GM12891 (cell line): ENCODE measurements around the gene ZFAND4.
A peak's percentile ranks its signal among the peaks of the same experiment; 100 is the strongest.

Experiments used
- DNase-seq: peaks from one replicate; pipeline ENCODE4 v3.0.0; 2011; ENCODE audit warnings: low spot score; ENCODE audit not compliant: insufficient read length
- FAIRE-seq: peaks from 2 replicates; lab custom pipeline; 2011; peaks lifted over from hg19 to GRCh38; lab: Jason Lieb, UNC
- PAX5 ChIP-seq: IDR thresholded peaks from 2 replicates; pipeline ENCODE4 v1.6.1; 2011; ENCODE audit warnings: low read length, moderate library complexity, mild to moderate bottlenecking; ENCODE audit not compliant: insufficient read depth, severe bottlenecking
- POLR2A ChIP-seq: IDR thresholded peaks from 2 replicates; pipeline ENCODE4 v1.6.1; 2011; ENCODE audit warnings: low read depth, low read length, control low read depth
- POLR2AphosphoS5 ChIP-seq: IDR thresholded peaks from 2 replicates; pipeline ENCODE4 v1.6.1; 2011; ENCODE audit warnings: low read depth, low read length, control low read depth
- POU2F2 ChIP-seq: IDR thresholded peaks from 2 replicates; pipeline ENCODE4 v1.6.1; 2011; ENCODE audit warnings: low read depth, mild to moderate bottlenecking, control low read depth, low read length, moderate library complexity
- SPI1 ChIP-seq: IDR thresholded peaks from 2 replicates; pipeline ENCODE4 v1.6.1; 2011; ENCODE audit warnings: low read depth, low read length, control low read depth
- TAF1 ChIP-seq: IDR thresholded peaks from 2 replicates; pipeline ENCODE4 v1.6.1; 2011; ENCODE audit warnings: low read depth, low read length, control low read depth

The ZFAND4 gene

GRCh38 chr10:45599646-45600045 is 72.9 kb downstream of the ZFAND4 start:
- no peak for DNase-seq
- no peak for TF ChIP-seq SPI1
- no peak for TF ChIP-seq TAF1
- TF ChIP-seq POLR2A, result no peak
- no peak for TF ChIP-seq POLR2AphosphoS5
- no peak for TF ChIP-seq POU2F2
- no peak for TF ChIP-seq PAX5
- no peak for FAIRE-seq

DNA sequence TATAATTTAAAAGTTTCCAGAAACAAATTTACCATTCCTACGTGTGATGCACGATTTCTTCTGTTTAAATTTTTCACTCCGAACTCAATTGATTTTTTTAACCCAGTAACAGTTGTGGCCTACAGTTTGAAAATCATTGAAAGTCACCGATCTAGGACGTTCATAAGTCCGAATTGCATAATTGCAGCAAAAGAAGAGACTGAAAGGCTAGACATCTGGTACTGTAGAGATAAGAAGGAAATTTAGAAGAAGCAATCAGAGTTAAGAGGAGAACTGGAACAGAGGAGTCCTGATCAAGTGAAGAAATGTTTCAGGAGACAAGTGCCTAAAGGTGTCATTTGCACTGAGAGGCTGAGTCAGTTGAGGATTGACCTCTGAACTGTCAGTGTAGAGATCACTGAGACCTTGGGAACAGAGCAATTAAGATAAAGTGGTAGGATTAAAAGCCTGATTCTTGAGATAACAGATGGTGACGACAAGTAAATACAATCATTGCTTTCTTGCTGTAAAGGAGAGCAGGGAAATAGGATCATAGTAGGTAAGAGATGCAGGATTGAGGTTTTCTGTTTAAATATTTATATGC is 73.5 kb downstream of the ZFAND4 start:
- no peak for TF ChIP-seq POLR2A
- TF ChIP-seq PAX5, result no peak
- TF ChIP-seq SPI1, result no peak
- no peak for TF ChIP-seq POU2F2
- no peak for TF ChIP-seq POLR2AphosphoS5
- no peak for TF ChIP-seq TAF1
- DNase-seq, result no peak
- FAIRE-seq, result no peak

- no peak for DNase-seq
- no peak for TF ChIP-seq POLR2A
- no peak for TF ChIP-seq SPI1
- TF ChIP-seq PAX5, result no peak
- no peak for TF ChIP-seq TAF1
- no peak for TF ChIP-seq POU2F2
- TF ChIP-seq POLR2AphosphoS5, result no peak
- no peak for FAIRE-seq
Measured at GRCh38 chr10:45596526-45596925, 76.0 kb downstream of the ZFAND4 start.

GRCh38 chr10:45594276-45595157 is 78.1 kb downstream of the ZFAND4 start:
- DNase-seq, result peak; percentile 88
- peak; percentile 100 for FAIRE-seq
- TF ChIP-seq POLR2AphosphoS5 (no peak), POLR2A (0 out of 2 replicates have a peak, but pooled peaks have one; percentile 33), POU2F2 (peak; percentile 82), TAF1 (0 out of 2 replicates have a peak, but pooled peaks have one; percentile 36), SPI1 (peak; percentile 51), PAX5 (no peak)

- TF ChIP-seq POU2F2 (no peak), TAF1 (no peak)
- FAIRE-seq, result no peak
- DNase-seq, result no peak
Measured at GRCh38 chr10:45593938-45594275, 78.7 kb downstream of the ZFAND4 start.

DNA sequence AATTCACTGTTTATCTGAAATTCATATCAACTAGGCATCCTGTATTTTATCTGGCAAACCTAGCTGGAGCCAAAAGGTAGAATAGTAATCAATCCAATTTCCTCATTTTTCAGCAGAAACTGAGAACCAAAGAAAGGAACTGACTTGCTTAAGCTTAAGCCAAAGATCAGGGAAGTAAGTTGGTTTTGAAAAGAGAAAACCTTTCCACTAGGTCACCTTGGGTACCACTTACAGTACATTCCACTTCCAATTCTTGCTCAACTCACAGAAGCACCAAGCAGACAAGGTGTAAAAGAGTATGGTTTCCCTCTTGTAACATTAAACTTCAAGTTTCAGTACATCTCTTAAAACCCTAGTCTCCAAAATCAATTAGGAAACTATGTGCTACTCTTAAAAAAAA is 79.6 kb downstream of the ZFAND4 start:
- DNase-seq, result no peak
- FAIRE-seq, result peak; percentile 26

DNA sequence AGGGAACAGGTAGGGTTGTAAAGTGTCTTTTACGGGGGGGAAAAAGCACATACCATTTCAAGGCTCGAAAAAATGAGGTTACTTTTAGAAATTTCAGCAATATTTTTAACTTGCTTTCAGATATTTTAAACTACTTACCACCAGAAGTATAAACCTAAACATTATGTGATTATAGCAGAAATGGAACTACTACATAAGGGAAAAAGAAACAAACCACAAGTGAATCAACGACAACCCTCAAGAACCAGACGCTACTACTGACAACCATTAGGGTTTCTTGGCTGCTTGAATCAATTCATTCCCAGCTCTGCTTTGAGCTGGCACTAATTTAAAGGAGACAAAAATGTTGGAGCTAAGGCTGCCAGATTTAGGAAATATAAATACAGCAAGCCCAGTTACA is 80.1 kb downstream of the ZFAND4 start:
- peak; percentile 59 for FAIRE-seq
- DNase-seq, result no peak

More for the DNA sequence above, 79.6 kb downstream of the ZFAND4 start:
- no peak for TF ChIP-seq PAX5
- TF ChIP-seq SPI1, result no peak
- TF ChIP-seq POLR2AphosphoS5, result no peak
- no peak for TF ChIP-seq POU2F2
- no peak for TF ChIP-seq TAF1
- no peak for TF ChIP-seq POLR2A

DNA sequence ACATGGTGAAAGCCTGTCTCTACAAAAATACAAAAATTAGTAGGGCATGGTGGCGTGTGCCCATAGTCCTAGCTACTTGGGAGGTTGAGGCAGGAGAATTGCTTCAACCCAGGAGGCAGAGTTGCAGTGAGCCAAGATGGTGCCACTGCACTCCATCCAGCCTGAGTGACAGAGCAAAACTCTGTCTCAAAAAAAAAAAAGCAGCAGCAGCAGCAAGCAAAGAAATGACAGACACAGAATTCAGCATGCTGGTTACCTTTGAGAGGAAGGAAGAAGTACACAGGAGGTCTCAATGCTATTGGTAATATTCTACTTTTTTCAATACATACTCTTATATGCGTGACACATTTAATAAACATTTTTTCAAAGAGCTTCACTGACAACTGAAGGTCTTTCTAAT is 81.3 kb downstream of the ZFAND4 start:
- DNase-seq, result no peak
- no peak for TF ChIP-seq POU2F2
- TF ChIP-seq SPI1, result no peak
- no peak for TF ChIP-seq PAX5
- TF ChIP-seq POLR2AphosphoS5, result no peak
- no peak for TF ChIP-seq TAF1
- no peak for TF ChIP-seq POLR2A
- FAIRE-seq, result no peak

More for the DNA sequence above, 80.1 kb downstream of the ZFAND4 start:
- TF ChIP-seq POLR2A, result no peak
- TF ChIP-seq TAF1, result no peak
- TF ChIP-seq POU2F2, result no peak

DNA sequence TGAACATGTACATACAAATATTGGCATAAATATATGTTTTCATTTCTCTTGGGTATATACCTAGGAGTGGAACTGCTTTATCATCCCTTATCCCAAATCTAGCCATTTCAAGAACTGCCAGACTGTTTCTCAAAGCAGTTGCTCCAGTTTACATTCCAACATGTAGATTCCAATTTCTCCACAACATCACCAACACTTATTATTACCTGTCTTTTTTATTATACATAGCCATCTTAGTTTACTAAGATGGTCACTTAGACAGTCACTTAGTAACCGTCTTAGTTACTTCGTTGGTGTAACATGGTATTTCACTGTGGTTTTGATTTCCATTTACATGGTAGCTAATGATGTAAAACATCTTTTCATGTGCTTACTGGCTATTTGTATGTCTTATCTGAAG is 82.7 kb downstream of the ZFAND4 start:
- no peak for FAIRE-seq
- TF ChIP-seq TAF1 (no peak), POU2F2 (no peak), PAX5 (no peak), POLR2AphosphoS5 (no peak), SPI1 (no peak), POLR2A (no peak)
- no peak for DNase-seq

GRCh38 chr10:45589009-45589408 is 83.6 kb downstream of the ZFAND4 start:
- FAIRE-seq (no peak), DNase-seq (no peak)
- TF ChIP-seq TAF1 (no peak), SPI1 (no peak), PAX5 (no peak), POU2F2 (no peak), POLR2AphosphoS5 (no peak), POLR2A (no peak)
